GM18873 (cell line): ENCODE data around the gene ANKRD44.
"Not testable (repeated sequence)": the region's sequence is repeated elsewhere in the genome, so short reads cannot be mapped to it uniquely, and the experiment has no call there.

ENCODE experiments used
- ATAC-seq: cut with Tn5 transposase; IDR thresholded peaks from one replicate; pipeline ENCODE4 v1.9.1; 2021; ENCODE audit warnings: mild to moderate bottlenecking, moderate library complexity, moderate number of reproducible peaks; ENCODE audit not compliant: unreplicated experiment, low FRiP score

The ANKRD44 gene

GRCh38 chr2:197242719-197243118, 67.9 kb downstream of the ANKRD44 start:
- no peak for ATAC-seq

- no peak for ATAC-seq
Measured at GRCh38 chr2:197241596-197241995, 69.0 kb downstream of the ANKRD44 start.

- no peak for ATAC-seq
Measured at GRCh38 chr2:197241153-197241552, 69.4 kb downstream of the ANKRD44 start.

GRCh38 chr2:197240421-197241041, 70.0 kb downstream of the ANKRD44 start:
- no peak for ATAC-seq

GRCh38 chr2:197240018-197240417, 70.6 kb downstream of the ANKRD44 start:
- ATAC-seq, result not testable (repeated sequence)

- ATAC-seq, result peak; percentile 59
Measured at GRCh38 chr2:197239434-197239833, 71.1 kb downstream of the ANKRD44 start.

GRCh38 chr2:197238043-197238365, 72.6 kb downstream of the ANKRD44 start:
- peak; percentile 49 for ATAC-seq

GRCh38 chr2:197237291-197238042, 73.1 kb downstream of the ANKRD44 start:
- no peak for ATAC-seq

- ATAC-seq, result no peak
Measured at GRCh38 chr2:197236816-197237215, 73.8 kb downstream of the ANKRD44 start.

- ATAC-seq, result no peak
Measured at GRCh38 chr2:197236159-197236558, 74.4 kb downstream of the ANKRD44 start.

GRCh38 chr2:197235711-197236110, 74.9 kb downstream of the ANKRD44 start:
- no peak for ATAC-seq

GRCh38 chr2:197234671-197235191, 75.8 kb downstream of the ANKRD44 start:
- ATAC-seq, result no peak

- ATAC-seq, result no peak
Measured at GRCh38 chr2:197233473-197233872, 77.1 kb downstream of the ANKRD44 start.

GRCh38 chr2:197232010-197232409, 78.6 kb downstream of the ANKRD44 start:
- no peak for ATAC-seq

GRCh38 chr2:197229509-197230443, 80.8 kb downstream of the ANKRD44 start:
- ATAC-seq, result no peak

- ATAC-seq, result no peak
Measured at GRCh38 chr2:197223451-197223850, 87.1 kb downstream of the ANKRD44 start.

GRCh38 chr2:197219636-197220035, 90.9 kb downstream of the ANKRD44 start:
- no peak for ATAC-seq

- ATAC-seq, result no peak
Measured at GRCh38 chr2:197217541-197217940, 93.0 kb downstream of the ANKRD44 start.

- ATAC-seq, result peak; percentile 59
Measured at GRCh38 chr2:197216361-197216979, 94.1 kb downstream of the ANKRD44 start.

GRCh38 chr2:197215748-197216360, 94.7 kb downstream of the ANKRD44 start:
- ATAC-seq, result no peak
